KOPT-K1 (cell line): Measurements from ENCODE around the gene MROH2A.

Source experiments
- H3K27ac ChIP-seq: fragments of 200-600 bp; sonication (generic); 2 replicates; pipeline ENCODE4 v1.5.1; 2016; ENCODE audit warnings: antibody characterized with exemption, mild to moderate bottlenecking, low read depth, low read length; ENCODE audit not compliant: poor library complexity, severe bottlenecking
- H3K36me3 ChIP-seq: fragments of 200-600 bp; sonication (generic); 2 replicates; pipeline ENCODE4 v1.5.1; 2017; ENCODE audit warnings: antibody characterized with exemption, mild to moderate bottlenecking, low read length, moderate library complexity; ENCODE audit not compliant: insufficient read depth
- H3K9me3 ChIP-seq: fragments of 200-600 bp; sonication (generic); 2 replicates; pipeline ENCODE4 v1.5.1; 2017; ENCODE audit warnings: antibody characterized with exemption, low read length, mild to moderate bottlenecking; ENCODE audit not compliant: insufficient read depth, poor library complexity, severe bottlenecking

MROH2A gene

GRCh38 chr2:233830111-233830802 is 52.1 kb downstream of the MROH2A start:
- no peak overlapping the region for H3K27ac ChIP-seq
- H3K9me3 ChIP-seq = no peaks in the 10 kb centered on the region
- peaks cover 32% of the 10 kb centered on the region for H3K36me3 ChIP-seq

DNA sequence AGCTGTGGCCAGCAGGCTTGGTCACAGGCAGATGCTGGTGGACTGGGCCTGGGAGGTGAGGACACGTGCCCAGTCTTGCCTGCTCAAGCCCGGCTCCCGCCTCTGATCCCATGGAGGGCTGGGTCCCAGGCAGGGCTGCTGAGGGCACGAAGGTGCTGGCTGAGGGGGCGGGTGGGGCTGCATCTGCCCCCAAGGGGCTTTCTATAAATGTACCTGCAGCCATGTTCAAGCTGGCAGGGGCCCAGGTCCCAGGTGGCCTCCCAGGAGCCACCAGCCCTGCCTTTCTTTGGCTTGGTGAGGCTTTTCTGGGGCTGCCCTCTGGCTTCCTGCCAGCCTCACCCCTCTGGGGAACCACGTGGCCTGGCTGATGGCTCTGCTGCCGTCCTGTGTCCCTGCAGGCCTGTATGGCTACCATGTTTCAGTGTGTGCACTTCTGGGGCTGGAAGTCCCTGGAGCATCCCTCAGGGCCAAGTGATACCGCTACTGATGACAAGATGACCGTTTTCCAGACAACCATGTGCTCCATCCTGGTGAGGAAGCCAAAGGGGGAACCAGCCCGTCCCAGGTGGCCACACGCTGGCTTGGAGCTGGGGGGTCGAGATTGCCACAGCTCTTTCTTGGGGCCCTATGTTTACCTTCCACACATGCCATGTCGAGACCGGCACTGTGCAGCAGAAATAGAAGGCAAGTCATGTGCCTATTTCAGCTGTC is 53.0 kb downstream of the MROH2A start:
- no peaks in the 10 kb centered on the region for H3K9me3 ChIP-seq
- no peak overlapping the region for H3K27ac ChIP-seq
- H3K36me3 ChIP-seq = peaks cover 41% of the 10 kb centered on the region

DNA sequence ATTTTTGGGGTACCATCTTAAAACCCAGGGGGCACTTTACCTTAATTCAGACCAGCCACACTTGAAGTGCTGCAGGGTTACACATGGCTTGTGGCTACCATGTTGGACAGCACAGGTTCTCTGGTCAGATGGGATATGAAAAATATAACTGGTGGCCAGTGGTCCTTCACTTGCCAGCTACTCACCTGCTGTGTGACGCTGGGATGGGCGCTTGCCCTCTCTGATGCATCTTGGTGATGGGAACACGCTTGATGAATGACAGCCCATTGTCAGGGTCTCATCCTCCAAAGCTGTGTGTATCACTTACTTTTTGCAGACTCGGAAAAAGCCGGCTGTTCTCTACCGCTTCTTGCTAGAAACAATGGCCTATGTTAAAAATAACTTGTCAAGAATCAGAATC is 53.7 kb downstream of the MROH2A start:
- H3K27ac ChIP-seq = no peak overlapping the region
- H3K9me3 ChIP-seq = no peaks in the 10 kb centered on the region
- H3K36me3 ChIP-seq = peaks cover 48% of the 10 kb centered on the region

DNA sequence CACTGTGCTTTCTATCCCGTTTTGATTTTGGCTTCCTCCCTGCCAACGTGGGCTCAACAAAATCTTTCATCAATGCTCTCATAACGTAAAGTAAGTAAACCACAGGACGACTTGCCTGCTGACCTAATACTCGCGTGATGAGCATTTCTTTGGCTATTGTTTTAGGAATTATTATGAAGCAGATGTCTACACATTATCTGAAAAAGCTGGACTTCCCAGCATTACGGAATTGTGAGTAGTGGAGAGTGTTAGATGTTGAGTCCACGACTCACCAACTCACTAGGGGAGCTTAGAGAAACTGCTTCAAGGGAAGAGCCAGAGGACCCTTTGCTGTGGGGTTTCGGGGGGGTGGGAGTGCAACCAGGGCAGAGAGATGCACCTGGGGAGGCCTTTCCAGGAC is 54.3 kb downstream of the MROH2A start:
- Histone ChIP-seq H3K9me3 (no peaks in the 10 kb centered on the region), H3K27ac (no peak overlapping the region)

DNA sequence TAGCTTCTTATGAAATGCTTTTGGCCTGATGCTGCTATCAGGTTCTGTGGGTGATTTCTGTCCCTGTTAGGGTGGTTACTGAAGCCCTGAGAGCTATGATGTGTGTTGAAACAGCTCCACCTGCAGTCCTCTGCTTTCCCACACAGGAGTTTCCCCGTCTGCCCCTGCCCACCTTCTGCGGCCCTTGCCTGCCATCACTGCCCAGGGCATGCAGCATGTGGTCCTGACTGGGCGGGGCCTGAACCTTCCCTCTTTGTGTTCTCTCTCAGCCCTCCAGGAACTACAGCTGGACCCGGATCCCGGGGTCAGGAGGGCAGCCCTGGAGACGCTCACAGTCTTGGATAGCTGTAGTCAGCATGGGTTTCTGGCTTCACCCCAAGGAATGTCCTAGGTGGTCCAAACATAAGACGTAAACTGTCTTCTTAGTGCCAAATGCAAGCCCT is 54.8 kb downstream of the MROH2A start:
- Histone ChIP-seq H3K27ac (no peak overlapping the region), H3K9me3 (no peaks in the 10 kb centered on the region), H3K36me3 (peaks cover 58% of the 10 kb centered on the region)

More for the DNA sequence above, 54.3 kb downstream of the MROH2A start:
- peaks cover 53% of the 10 kb centered on the region for H3K36me3 ChIP-seq

DNA sequence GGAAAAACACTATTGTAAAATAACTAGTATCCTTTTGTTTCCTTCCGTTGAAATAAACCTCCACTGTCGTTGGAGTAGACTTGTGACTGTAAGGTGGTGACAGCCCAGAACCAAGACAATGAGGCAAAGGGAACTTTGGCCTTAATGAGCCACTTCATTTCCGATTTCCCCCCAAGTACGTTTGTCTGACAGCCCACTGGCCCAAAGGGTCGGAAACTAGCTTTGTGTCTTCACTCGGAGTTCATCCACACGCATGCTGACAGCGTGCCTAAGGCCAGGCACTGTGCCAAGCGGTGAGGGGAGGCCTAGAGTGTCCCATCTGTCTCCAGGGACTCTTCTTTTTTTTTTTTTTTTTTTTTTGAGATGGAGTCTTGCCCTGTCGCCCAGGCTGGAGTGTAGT is 55.2 kb downstream of the MROH2A start:
- Histone ChIP-seq H3K27ac (no peak overlapping the region), H3K9me3 (no peaks in the 10 kb centered on the region), H3K36me3 (peaks cover 62% of the 10 kb centered on the region)

DNA sequence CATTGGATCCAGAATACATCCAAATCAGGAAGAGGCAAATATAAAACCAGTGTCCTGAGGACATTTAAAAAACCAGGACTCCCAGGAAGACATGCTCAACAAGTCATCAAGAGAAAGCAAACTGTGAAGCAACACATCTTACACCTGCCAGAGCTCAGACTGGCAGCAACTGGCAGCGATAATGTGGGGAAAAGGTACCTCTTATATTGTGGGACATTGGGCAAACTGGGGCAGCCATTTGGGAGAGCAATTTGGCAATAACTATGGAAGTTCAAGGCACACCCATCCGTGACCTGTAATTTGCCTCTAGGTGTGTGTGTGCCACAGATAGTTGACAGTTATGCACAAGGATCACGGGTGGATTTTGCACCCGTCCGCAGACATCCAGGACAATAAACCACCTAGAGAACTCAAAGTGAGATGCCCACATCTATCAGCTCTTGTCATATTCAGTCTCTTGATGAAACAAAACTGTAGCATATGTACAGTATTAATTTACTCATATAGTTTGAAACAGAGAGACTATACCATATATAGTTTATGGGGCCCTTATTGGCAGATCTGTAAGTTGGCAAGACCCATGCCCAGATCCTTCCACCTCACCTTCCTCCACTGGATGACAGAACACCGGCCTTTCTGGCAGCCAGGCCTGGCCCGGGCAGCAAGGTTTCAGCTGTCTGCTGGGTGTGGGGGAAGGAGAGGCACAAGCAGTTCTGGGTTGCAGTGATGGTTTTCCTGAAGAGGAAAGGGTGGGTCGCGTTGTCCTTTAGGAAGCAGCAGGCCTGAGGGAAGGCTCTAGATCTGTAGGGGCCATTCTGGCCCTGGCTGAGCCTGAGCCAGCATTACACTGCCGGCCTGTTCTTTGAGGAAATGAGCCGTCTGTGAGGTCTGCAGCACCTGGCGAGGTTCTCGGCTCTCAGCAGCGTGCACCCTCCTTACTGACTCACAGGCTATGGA is 57.4 kb downstream of the MROH2A start:
- Histone ChIP-seq H3K27ac (no peak overlapping the region), H3K9me3 (no peaks in the 10 kb centered on the region), H3K36me3 (peaks cover 84% of the 10 kb centered on the region)

- H3K9me3 ChIP-seq = no peaks in the 10 kb centered on the region
- no peak overlapping the region for H3K27ac ChIP-seq
- H3K36me3 ChIP-seq = peaks cover 93% of the 10 kb centered on the region
Measured at GRCh38 chr2:233836359-233836758, 58.2 kb downstream of the MROH2A start.

DNA sequence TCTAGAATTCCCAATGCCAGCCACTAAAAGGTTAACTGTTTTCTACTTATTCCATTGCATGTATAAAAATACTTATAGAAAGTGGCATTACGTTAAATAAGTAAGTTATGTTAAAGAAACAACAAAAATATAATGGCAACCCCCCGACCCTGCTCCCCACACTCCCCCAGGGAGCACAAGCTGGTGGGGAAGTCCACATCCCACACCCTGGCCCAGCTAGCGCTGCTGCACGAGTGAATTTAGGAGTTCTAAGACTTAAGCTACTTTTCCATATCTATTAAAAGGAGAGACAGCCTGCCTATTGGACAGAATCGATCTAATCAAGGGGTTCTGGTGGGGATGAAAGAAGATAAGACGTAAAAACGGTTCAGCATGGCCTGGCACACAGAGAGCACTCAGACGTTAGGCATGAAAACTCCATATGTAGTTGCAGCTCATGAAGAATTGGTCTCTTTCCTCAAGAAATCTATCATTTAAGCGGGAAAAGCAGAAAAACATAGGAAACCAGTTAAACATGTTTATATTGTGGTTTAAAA is 59.6 kb downstream of the MROH2A start:
- H3K9me3 ChIP-seq = no peaks in the 10 kb centered on the region
- H3K36me3 ChIP-seq = peaks cover 100% of the 10 kb centered on the region
- no peak overlapping the region for H3K27ac ChIP-seq

DNA sequence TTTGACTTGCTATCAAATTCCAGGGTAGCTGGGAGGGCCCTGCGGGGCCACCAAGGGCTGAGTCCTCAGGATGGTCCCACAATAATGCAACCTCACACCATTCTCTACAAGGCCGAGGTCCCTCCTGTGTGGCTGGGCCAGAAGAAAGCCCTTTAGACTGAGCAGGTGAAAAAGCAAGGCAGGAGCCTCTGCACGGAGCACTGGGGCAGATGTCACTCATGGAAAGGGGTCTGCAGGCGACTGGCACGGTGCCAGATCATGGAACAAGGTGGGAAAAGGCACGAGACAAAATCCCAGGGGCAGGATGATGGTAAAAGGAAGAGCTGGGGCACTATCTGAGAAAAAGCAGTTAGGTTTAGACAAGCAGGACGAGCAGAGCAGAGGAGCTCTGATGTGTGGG is 60.1 kb downstream of the MROH2A start:
- Histone ChIP-seq H3K27ac (no peak overlapping the region), H3K9me3 (no peaks in the 10 kb centered on the region), H3K36me3 (peaks cover 100% of the 10 kb centered on the region)

- H3K36me3 ChIP-seq = peaks cover 100% of the 10 kb centered on the region
- H3K9me3 ChIP-seq = no peaks in the 10 kb centered on the region
- no peak overlapping the region for H3K27ac ChIP-seq
Measured at GRCh38 chr2:233838726-233839446, 60.8 kb downstream of the MROH2A start.

DNA sequence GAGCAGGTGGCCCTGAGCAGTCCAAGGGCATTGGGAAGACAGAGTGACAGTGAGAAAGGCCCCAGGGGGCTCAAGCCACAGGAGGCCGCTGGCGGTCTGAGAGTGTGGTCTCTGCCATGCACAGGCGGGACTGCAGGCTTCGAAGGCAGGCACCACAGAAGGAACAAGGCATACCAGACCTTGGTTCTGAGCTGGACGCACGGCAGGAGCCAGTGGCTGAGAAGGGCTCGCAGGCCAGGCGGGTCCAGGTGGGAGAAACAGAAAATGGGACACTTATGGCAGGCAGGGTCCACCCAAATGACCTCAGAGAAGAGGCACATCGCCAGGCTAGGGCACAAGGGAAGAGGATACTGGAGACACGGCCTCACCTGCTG is 61.3 kb downstream of the MROH2A start:
- H3K36me3 ChIP-seq = peaks cover 100% of the 10 kb centered on the region
- H3K27ac ChIP-seq = no peak overlapping the region
- H3K9me3 ChIP-seq = no peaks in the 10 kb centered on the region

DNA sequence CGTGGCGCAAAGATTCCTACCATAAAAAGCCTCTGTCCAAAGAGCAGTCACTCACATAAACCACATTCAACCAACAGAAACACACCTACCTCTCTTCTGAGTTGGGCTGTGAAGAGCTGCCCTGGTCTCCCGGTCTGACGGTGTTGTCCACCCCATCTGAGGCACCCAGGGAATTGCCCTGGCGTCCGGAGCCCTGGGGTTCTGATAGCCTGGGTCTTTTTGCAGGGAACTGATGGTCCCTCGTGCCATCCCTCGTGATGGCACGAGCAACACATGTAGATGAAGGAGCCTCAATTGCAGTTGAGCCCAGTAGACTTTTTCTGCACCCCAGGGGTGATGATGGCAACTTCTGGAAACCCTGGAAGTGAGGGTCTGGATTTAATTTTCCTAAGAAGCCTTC is 62.4 kb downstream of the MROH2A start:
- H3K9me3 ChIP-seq = no peaks in the 10 kb centered on the region
- H3K36me3 ChIP-seq = peaks cover 100% of the 10 kb centered on the region
- no peak overlapping the region for H3K27ac ChIP-seq

- Histone ChIP-seq H3K27ac (no peak overlapping the region), H3K36me3 (peaks cover 100% of the 10 kb centered on the region), H3K9me3 (no peaks in the 10 kb centered on the region)
Measured at GRCh38 chr2:233841183-233841582, 63.1 kb downstream of the MROH2A start.
